Peyer's patch (tissue), 4 donors: ENCODE measurements around the gene PRR35.
A peak's percentile ranks its signal among the peaks of the same experiment; 100 is the strongest.

ENCODE experiments used
- CTCF ChIP-seq, 6 experiments: fragments of 450-650 bp in 4 of 6; fragments of 200-600 bp in 2 of 6; sonication (generic) in 1 of 6; IDR thresholded peaks; one replicate each; pipeline ENCODE4 v1.5.1; 2017 to 2019; ENCODE audit warnings: antibody characterized with exemption in 6 of 6, mild to moderate bottlenecking in 3 of 6, moderate library complexity in 1 of 6
- POLR2A ChIP-seq, 2 donors: fragments of 450-650 bp; IDR thresholded peaks; one replicate each; pipeline ENCODE4 v1.5.1; 2017; ENCODE audit warnings: antibody characterized with exemption in 2 of 2, mild to moderate bottlenecking in 2 of 2, moderate library complexity in 2 of 2

- TF ChIP-seq POLR2A (IDR thresholded peaks at IDR 0.05): no peak
- TF ChIP-seq CTCF (IDR thresholded peaks at IDR 0.05): peak in 4 of 6 experiments; percentile 19 to 65 (median 62)
Observed at GRCh38 chr16:521381-522210, 38.6 kb upstream of the PRR35 start.
